A673 (cell line): ENCODE measurements around the gene HNRNPUL1. TPM values are rescaled to one million over a fixed set of nuclear protein-coding genes. Genes with fewer than 3 reads are reported as not detected.

ENCODE experiments used
- BruUV-seq: library from RNA; stranded (reverse); fragments of 400-500 nt; replicated peaks from 2 replicates; lab custom pipeline; 2021; lab: Mats Ljungman, UMichigan
- CTCF ChIA-PET: fragments of 300-600 bp; sonication (Branson Sonifier 250); formaldehyde crosslinking; loops from one replicate; lab custom pipeline; 2022; ENCODE audit warnings: antibody characterized with exemption; lab: Charles Lee
- POLR2A ChIA-PET: fragments of 300-600 bp; sonication (Branson Sonifier 250); formaldehyde crosslinking; loops from one replicate; lab custom pipeline; 2022; ENCODE audit warnings: antibody characterized with exemption; ENCODE audit not compliant: low non-redundant PET; lab: Charles Lee
- DNase-seq: peaks from one replicate; pipeline ENCODE4 v3.0.0-alpha.2; 2015; ENCODE audit warnings: low spot score
- H3K27ac ChIP-seq: fragments of 200-600 bp; sonication (generic); 2 replicates; pipeline ENCODE4 v1.5.1; 2016; ENCODE audit warnings: mixed run types, low read depth, mild to moderate bottlenecking, mixed read lengths, antibody characterized with exemption, low read length; ENCODE audit not compliant: poor library complexity, severe bottlenecking
- H3K27me3 ChIP-seq: fragments of 200-600 bp; sonication (generic); replicated peaks from 2 replicates; pipeline ENCODE4 v1.6.1; 2017; ENCODE audit warnings: mixed run types, low read depth, mild to moderate bottlenecking, mixed read lengths, antibody characterized with exemption, low read length; ENCODE audit not compliant: insufficient read depth, poor library complexity
- H3K36me3 ChIP-seq: fragments of 200-600 bp; sonication (generic); 2 replicates; pipeline ENCODE4 v1.6.1; 2016; ENCODE audit warnings: mixed run types, mild to moderate bottlenecking, mixed read lengths, antibody characterized with exemption, low read length; ENCODE audit not compliant: insufficient read depth, poor library complexity, severe bottlenecking
- H3K4me1 ChIP-seq: fragments of 200-600 bp; sonication (generic); 2 replicates; pipeline ENCODE4 v1.6.1; 2017; ENCODE audit warnings: mixed run types, mild to moderate bottlenecking, mixed read lengths, antibody characterized with exemption, low read length; ENCODE audit not compliant: insufficient read depth, poor library complexity, severe bottlenecking
- H3K4me3 ChIP-seq: fragments of 200-600 bp; sonication (generic); 2 replicates; pipeline ENCODE4 v1.5.1; 2016; ENCODE audit warnings: low read depth, mixed run types, mild to moderate bottlenecking, mixed read lengths, low read length; ENCODE audit not compliant: poor library complexity, severe bottlenecking
- H3K9me3 ChIP-seq: fragments of 200-600 bp; sonication (generic); 2 replicates; pipeline ENCODE4 v1.6.1; 2016; ENCODE audit warnings: mixed run types, low read depth, mild to moderate bottlenecking, mixed read lengths, antibody characterized with exemption, low read length; ENCODE audit not compliant: poor library complexity, severe bottlenecking
- CTCF ChIP-seq: fragments of 300-800, 200-600 bp; sonication (generic); conservative IDR thresholded peaks from 2 replicates; pipeline ENCODE4 v1.5.1; 2017; ENCODE audit warnings: low read depth, mild to moderate bottlenecking, antibody characterized with exemption, low read length, moderate library complexity, mixed read lengths
- EZH2 ChIP-seq: fragments of 200-600 bp; sonication (generic); IDR thresholded peaks from 2 replicates; pipeline ENCODE4 v1.6.1; 2017; ENCODE audit warnings: borderline replicate concordance, low read depth, mild to moderate bottlenecking, mixed read lengths, antibody characterized with exemption, low read length; ENCODE audit not compliant: poor library complexity, severe bottlenecking
- intact Hi-C: fragments of 100-400 bp; cut with micrococcal nuclease; formaldehyde crosslinking; loops from one replicate; pipeline ENCODE4 v1.10.0; 2022; ENCODE audit not compliant: unreplicated experiment
- total RNA-seq: library from RNA; stranded (reverse); gene quantifications from 2 replicates; pipeline ENCODE4 v1.2.3, GENCODE V29; 2021

HNRNPUL1 gene
- total RNA-seq, 1 experiment from 2014 or later, result 344 TPM

GRCh38 chr19:41261474-41262190 is 2.5 kb upstream of the HNRNPUL1 start:
- TF ChIP-seq EZH2, result no peak
- no peak for TF ChIP-seq CTCF
- ChIA-PET POLR2A (no interaction called here), CTCF (interaction anchor here (0.6 to 3.1 kb wide), 2 partner anchors 56 to 57 kb away, joined by 6 to 49 read pairs; no protein-coding TSS in a partner anchor)
- no peaks in the 10 kb centered on the region for H3K27me3 ChIP-seq
- BruUV-seq, result no TSS peak
- no peak for DNase-seq
- H3K27ac ChIP-seq, result peak overlapping the region; percentile 93
- H3K4me3 ChIP-seq, result peak overlapping the region; percentile 76
- no peaks in the 10 kb centered on the region for H3K36me3 ChIP-seq
- intact Hi-C loops, result loop anchor here (1.0 to 5.0 kb wide), 3 partner anchors 57 to 287 kb away; no protein-coding TSS in a partner anchor
- H3K9me3 ChIP-seq, result no peaks in the 10 kb centered on the region
- peaks cover 4% of the 10 kb centered on the region for H3K4me1 ChIP-seq

- POLR2A ChIA-PET, result interaction anchor here (0.5 kb wide), 1 partner anchor 1153 kb away, joined by 3 read pairs; no protein-coding TSS in a partner anchor
- no peak for TF ChIP-seq CTCF
- TF ChIP-seq EZH2, result no peak
- peaks cover 8% of the 10 kb centered on the region for H3K4me1 ChIP-seq
- BruUV-seq, result TSS peak; percentile 87
- H3K27me3 ChIP-seq, result no peaks in the 10 kb centered on the region
- intact Hi-C loops, result loop anchor here (2.0 to 5.0 kb wide), 2 partner anchors 136 to 288 kb away; no protein-coding TSS in a partner anchor
- peak overlapping the region; percentile 93 for H3K27ac ChIP-seq
- peaks cover 10% of the 10 kb centered on the region for H3K36me3 ChIP-seq
- H3K9me3 ChIP-seq, result no peaks in the 10 kb centered on the region
- peak overlapping the region; percentile 76 for H3K4me3 ChIP-seq
- DNase-seq, result no peak
- CTCF ChIA-PET, result interaction anchor here (0.6 to 3.1 kb wide), 9 partner anchors 15 to 1074 kb away, joined by 3 to 49 read pairs (median 3); partner anchors contain the start of gene CCDC97
Observed at GRCh38 chr19:41263042-41263849, 926 bp upstream of the HNRNPUL1 start.
